IMR-90 (cell line): ENCODE results near the gene SLC27A3. TPM values are rescaled to one million over a fixed set of nuclear protein-coding genes. Genes with fewer than 3 reads are reported as not detected.

Source experiments
- ATAC-seq: fragments of 200-7000 bp; cut with Tn5 transposase; 2 replicates; pipeline ENCODE4 v1.9.1; 2020; ENCODE audit warnings: low read depth, mild to moderate bottlenecking, moderate library complexity
- BruUV-seq: library from RNA; stranded (reverse); fragments of 400-500 nt; replicated peaks from 2 replicates; lab custom pipeline; 2021; lab: Mats Ljungman, UMichigan
- CTCF ChIA-PET: fragments of 300-600 bp; formaldehyde crosslinking; extraction: SDS; loops from one replicate; lab custom pipeline; 2021; ENCODE audit warnings: antibody characterized with exemption; lab: Yijun Ruan, JAX
- POLR2A ChIA-PET: fragments of 300-600 bp; sonication (Branson Sonifier 250); formaldehyde crosslinking; loops from one replicate; lab custom pipeline; 2022; ENCODE audit warnings: antibody characterized with exemption; ENCODE audit not compliant: unreplicated experiment; lab: Charles Lee
- DNase-seq: peaks from one replicate; pipeline ENCODE4 v3.0.0; 2013
- H2AFZ ChIP-seq: replicated peaks from 2 replicates; pipeline ENCODE3; 2013; ENCODE audit warnings: low read length, mild to moderate bottlenecking; ENCODE audit not compliant: poor library complexity
- H2AK5ac ChIP-seq: 2 replicates; pipeline ENCODE4 v1.6.1; 2013; ENCODE audit warnings: low read depth, low read length, inconsistent platforms
- H2AK9ac ChIP-seq: replicated peaks from 2 replicates; pipeline ENCODE3; 2013; ENCODE audit warnings: mild to moderate bottlenecking, low read depth, low read length, moderate library complexity; ENCODE audit not compliant: poor library complexity
- H2BK120ac ChIP-seq: 2 replicates; pipeline ENCODE4 v1.6.1; 2013; ENCODE audit warnings: low read depth, low read length, inconsistent platforms
- H2BK15ac ChIP-seq: 3 replicates; pipeline ENCODE4 v1.6.1; 2013; ENCODE audit warnings: low read depth, low read length, inconsistent platforms
- H2BK20ac ChIP-seq: 2 replicates; pipeline ENCODE4 v1.6.1; 2013; ENCODE audit warnings: low read depth, mild to moderate bottlenecking, inconsistent platforms, low read length, moderate library complexity
- H2BK5ac ChIP-seq: 2 replicates; pipeline ENCODE4 v1.6.1; 2013; ENCODE audit warnings: mild to moderate bottlenecking, low read depth, low read length, inconsistent platforms; ENCODE audit not compliant: poor library complexity, severe bottlenecking
- H3K14ac ChIP-seq: replicated peaks from 2 replicates; pipeline ENCODE4 v1.6.1; 2013; ENCODE audit warnings: low read depth, low read length, inconsistent platforms
- H3K18ac ChIP-seq: 2 replicates; pipeline ENCODE4 v1.6.1; 2013; ENCODE audit warnings: low read depth, low read length, control low read depth
- H3K23ac ChIP-seq: 2 replicates; pipeline ENCODE4 v1.6.1; 2013; ENCODE audit warnings: low read depth, low read length, inconsistent platforms
- H3K27ac ChIP-seq: 2 replicates; pipeline ENCODE4 v1.5.1; 2013; ENCODE audit warnings: mild to moderate bottlenecking, control low read depth, low read length; ENCODE audit not compliant: insufficient read depth
- H3K27me3 ChIP-seq: 2 replicates; pipeline ENCODE4 v1.6.1; 2013; ENCODE audit warnings: low read length; ENCODE audit not compliant: control insufficient read depth, insufficient read depth
- H3K36me3 ChIP-seq: 2 replicates; pipeline ENCODE4 v1.6.1; 2013; ENCODE audit warnings: low read length, mixed read lengths; ENCODE audit not compliant: control insufficient read depth, insufficient read depth
- H3K4ac ChIP-seq: 2 replicates; pipeline ENCODE4 v1.6.1; 2013; ENCODE audit warnings: low read depth, low read length, inconsistent platforms
- H3K4me1 ChIP-seq: 2 replicates; pipeline ENCODE4 v1.6.1; 2013; ENCODE audit warnings: low read length, mixed read lengths; ENCODE audit not compliant: control insufficient read depth, insufficient read depth
- H3K4me2 ChIP-seq: 2 replicates; pipeline ENCODE4 v1.6.1; 2013; ENCODE audit warnings: low read depth, mild to moderate bottlenecking, control low read depth, low read length, moderate library complexity
- H3K4me3 ChIP-seq: 2 replicates; pipeline ENCODE4 v1.5.1; 2013; ENCODE audit warnings: low read depth, mild to moderate bottlenecking, control low read depth, low read length, moderate library complexity; ENCODE audit not compliant: insufficient read depth
- H3K56ac ChIP-seq: 2 replicates; pipeline ENCODE4 v1.6.1; 2013; ENCODE audit warnings: low read length, inconsistent platforms; ENCODE audit not compliant: insufficient read depth; ENCODE audit errors: extremely low read depth
- H3K79me1 ChIP-seq, 2 experiments: 2 replicates each; pipeline ENCODE4 v1.6.1; 2013; ENCODE audit warnings: low read length in 2 of 2, inconsistent platforms in 1 of 2, low read depth in 1 of 2
- H3K9ac ChIP-seq: 2 replicates; pipeline ENCODE4 v1.6.1; 2013; ENCODE audit warnings: low read depth, low read length, control low read depth
- H3K9me1 ChIP-seq: 2 replicates; pipeline ENCODE4 v1.6.1; 2013; ENCODE audit warnings: low read length, inconsistent platforms; ENCODE audit not compliant: insufficient read depth
- H3K9me3 ChIP-seq: 2 replicates; pipeline ENCODE4 v1.6.1; 2013; ENCODE audit warnings: low read length; ENCODE audit not compliant: control insufficient read depth, insufficient read depth
- H4K20me1 ChIP-seq: 2 replicates; pipeline ENCODE4 v1.6.1; 2013; ENCODE audit warnings: low read length, inconsistent platforms; ENCODE audit not compliant: insufficient read depth
- H4K5ac ChIP-seq: 2 replicates; pipeline ENCODE4 v1.6.1; 2013; ENCODE audit warnings: mild to moderate bottlenecking, low read depth, low read length, control low read depth
- H4K8ac ChIP-seq, 2 experiments: 2 replicates each; pipeline ENCODE4 v1.6.1; 2013; ENCODE audit warnings: low read depth in 2 of 2, low read length in 2 of 2, control low read depth in 1 of 2, inconsistent platforms in 1 of 2
- H4K91ac ChIP-seq: 2 replicates; pipeline ENCODE4 v1.6.1; 2013; ENCODE audit warnings: low read depth, low read length, inconsistent platforms; ENCODE audit not compliant: insufficient read depth
- BHLHE40 ChIP-seq: fragments of 150-350 bp; IDR thresholded peaks from 2 replicates; pipeline ENCODE4 v1.6.1; 2016; ENCODE audit warnings: mild to moderate bottlenecking, low read depth, low read length
- CEBPB ChIP-seq: IDR thresholded peaks from 2 replicates; pipeline ENCODE4 v1.6.1; 2012; ENCODE audit warnings: low read depth, low read length, improper control_type of control experiment
- CHD1 ChIP-seq: IDR thresholded peaks from 2 replicates; pipeline ENCODE4 v1.6.1; 2012; ENCODE audit warnings: low read depth, low read length, improper control_type of control experiment
- CTCF ChIP-seq: conservative IDR thresholded peaks from 2 replicates; pipeline ENCODE4 v1.5.1; 2012; ENCODE audit warnings: mild to moderate bottlenecking, low read depth, low read length, improper control_type of control experiment
- FOS ChIP-seq: fragments of 150-350 bp; IDR thresholded peaks from 2 replicates; pipeline ENCODE4 v1.6.1; 2016; ENCODE audit warnings: low read depth, low read length
- MAFK ChIP-seq: IDR thresholded peaks from 2 replicates; pipeline ENCODE4 v1.6.1; 2012; ENCODE audit warnings: low read depth, low read length, improper control_type of control experiment
- MAZ ChIP-seq: IDR thresholded peaks from 2 replicates; pipeline ENCODE4 v1.6.1; 2012; ENCODE audit warnings: low read depth, mild to moderate bottlenecking, low read length, improper control_type of control experiment, moderate library complexity, borderline replicate concordance
- MXI1 ChIP-seq: IDR thresholded peaks from 2 replicates; pipeline ENCODE4 v1.6.1; 2012; ENCODE audit warnings: low read depth, mild to moderate bottlenecking, low read length, moderate library complexity, borderline replicate concordance
- NFE2L2 ChIP-seq: fragments of 150-350 bp; IDR thresholded peaks from 2 replicates; pipeline ENCODE4 v1.6.1; 2016; ENCODE audit warnings: low read depth, mild to moderate bottlenecking, low read length
- POLR2A ChIP-seq: IDR thresholded peaks from 2 replicates; pipeline ENCODE4 v1.6.1; 2012; ENCODE audit warnings: mild to moderate bottlenecking, low read depth, low read length
- RAD21 ChIP-seq: IDR thresholded peaks from 2 replicates; pipeline ENCODE4 v1.6.1; 2012; ENCODE audit warnings: low read length, improper control_type of control experiment
- RCOR1 ChIP-seq: IDR thresholded peaks from 2 replicates; pipeline ENCODE4 v1.6.1; 2012; ENCODE audit warnings: mild to moderate bottlenecking, low read length, improper control_type of control experiment; ENCODE audit not compliant: insufficient replicate concordance
- RFX5 ChIP-seq: IDR thresholded peaks from 2 replicates; pipeline ENCODE4 v1.8.0; 2012; ENCODE audit warnings: low read depth, mild to moderate bottlenecking, low read length, moderate library complexity
- SMC3 ChIP-seq: fragments of 150-350 bp; IDR thresholded peaks from 2 replicates; pipeline ENCODE4 v1.6.1; 2016; ENCODE audit warnings: low read depth, mild to moderate bottlenecking, antibody characterized with exemption, low read length, moderate library complexity
- USF2 ChIP-seq: fragments of 150-350 bp; IDR thresholded peaks from 2 replicates; pipeline ENCODE4 v1.6.1; 2017; ENCODE audit warnings: mild to moderate bottlenecking, antibody characterized with exemption, low read length, low read depth
- WGBS, 2 experiments: methylation state at CpG; one replicate each; pipeline versions ENCODE4 v1.1.5 to v1.1.7; 2013; ENCODE audit warnings: missing lambda C conversion rate in 2 of 2; ENCODE audit not compliant: insufficient read length in 1 of 2; ENCODE audit errors: extremely low coverage in 2 of 2; 5-methylcytosine and 5-hydroxymethylcytosine counted together
- dilution Hi-C: fragments of 300-500 bp; cut with HindIII; formaldehyde crosslinking; loops from one replicate; pipeline ENCODE4 v1.14.3; 2018; ENCODE audit warnings: low sequenced_read_pairs; ENCODE audit not compliant: unreplicated experiment
- in situ Hi-C: fragments of 300-500 bp; cut with MboI; formaldehyde crosslinking; loops from 3 replicates; pipeline ENCODE4 v1.14.3; 2019; ENCODE audit warnings: low sequenced_read_pairs, inconsistent platforms, mixed read lengths
- intact Hi-C: fragments of 100-400 bp; cut with micrococcal nuclease; formaldehyde crosslinking; loops from 2 replicates; pipeline ENCODE4 v1.10.0; 2022
- polyA plus RNA-seq, 3 experiments: library from polyadenylated mRNA; depleted of rRNA; stranded (reverse); fragments of >200 nt; gene quantifications; 2 replicates each; pipeline ENCODE4 v1.2.3, GENCODE V29; 2012; ENCODE audit warnings: low replicate concordance in 1 of 3
- total RNA-seq: library from RNA; depleted of rRNA; stranded (reverse); fragments of >200 nt; gene quantifications from 2 replicates; pipeline ENCODE4 v1.2.3, GENCODE V29; 2012
- TF ChIP-seq, protein P1 (sequence below): fragments of 150-350 bp; IDR thresholded peaks from 2 replicates; pipeline ENCODE4 v1.6.1; 2016; ENCODE audit warnings: low read depth, mild to moderate bottlenecking, low read length, moderate library complexity, borderline replicate concordance

The SLC27A3 gene
- total and polyA plus RNA-seq, 2 of the 4 experiments (the other 2 are of a cell fraction) = 3.2 to 9.3 TPM

DNA sequence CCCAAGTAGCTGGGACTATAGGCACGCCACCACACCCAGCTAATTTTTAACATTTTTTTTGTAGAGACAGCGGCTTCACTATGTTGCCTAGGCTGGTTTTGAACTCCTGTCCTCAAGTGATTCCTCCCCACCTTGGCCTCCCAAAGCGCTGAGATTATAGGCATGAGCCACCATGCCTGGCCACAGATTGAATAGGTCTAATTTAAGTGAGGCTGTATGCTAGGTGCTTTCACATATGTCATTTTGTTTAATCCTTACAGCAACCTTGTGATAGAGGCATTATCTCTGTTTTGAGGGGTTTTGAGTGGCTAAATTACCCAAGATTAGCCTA lies 40.2 kb upstream of the SLC27A3 start:
- DNase-seq = no peak
- no peaks in the 10 kb centered on the region for H3K9me3 ChIP-seq
- no peak overlapping the region for H3K23ac ChIP-seq
- H4K20me1 ChIP-seq = no peaks in the 10 kb centered on the region
- H3K18ac ChIP-seq = no peak overlapping the region
- peaks cover 8 to 31% of the 10 kb centered on the region in 2 experiments; a peak in 2 of 4 replicates for H3K79me1 ChIP-seq
- H3K4me3 ChIP-seq = no peak overlapping the region
- H3K14ac ChIP-seq = no peak overlapping the region
- 0 out of 2 replicates have a peak, but pooled peaks cover 2% of the 10 kb centered on the region for H3K36me3 ChIP-seq
- dilution Hi-C loops (no loop called here), in situ Hi-C loops (no loop called here), intact Hi-C loops (no loop called here)
- H3K27me3 ChIP-seq = no peaks in the 10 kb centered on the region
- no peak overlapping the region for H2AK5ac ChIP-seq
- CTCF ChIA-PET = interaction anchor here (1.8 kb wide), 1 partner anchor 57 kb away, joined by 4 read pairs; the partner anchor contains the start of gene NPR1
- H3K9me1 ChIP-seq = no peaks in the 10 kb centered on the region; the same call in 1 of the 2 replicates
- H3K9ac ChIP-seq = no peak overlapping the region
- no peak overlapping the region for H3K4ac ChIP-seq
- WGBS, 2 experiments = no CpG with 5 or more reads among the region's 3 CpGs
- POLR2A ChIA-PET = no interaction called here
- H4K5ac ChIP-seq = no peak overlapping the region
- H4K91ac ChIP-seq = no peak overlapping the region
- no peak overlapping the region for H2AFZ ChIP-seq
- H2BK20ac ChIP-seq = no peak overlapping the region
- TF ChIP-seq CEBPB = no peak
- TF ChIP-seq MAFK = no peak
- TF ChIP-seq FOS = no peak
- no peak for TF ChIP-seq MXI1
- no peak for TF ChIP-seq POLR2A
- no peak for TF ChIP-seq RFX5
- TF ChIP-seq SMC3 = no peak
- TF ChIP-seq, protein P1, sequence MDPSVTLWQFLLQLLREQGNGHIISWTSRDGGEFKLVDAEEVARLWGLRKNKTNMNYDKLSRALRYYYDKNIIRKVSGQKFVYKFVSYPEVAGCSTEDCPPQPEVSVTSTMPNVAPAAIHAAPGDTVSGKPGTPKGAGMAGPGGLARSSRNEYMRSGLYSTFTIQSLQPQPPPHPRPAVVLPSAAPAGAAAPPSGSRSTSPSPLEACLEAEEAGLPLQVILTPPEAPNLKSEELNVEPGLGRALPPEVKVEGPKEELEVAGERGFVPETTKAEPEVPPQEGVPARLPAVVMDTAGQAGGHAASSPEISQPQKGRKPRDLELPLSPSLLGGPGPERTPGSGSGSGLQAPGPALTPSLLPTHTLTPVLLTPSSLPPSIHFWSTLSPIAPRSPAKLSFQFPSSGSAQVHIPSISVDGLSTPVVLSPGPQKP = no peak
- no peak for TF ChIP-seq NFE2L2
- TF ChIP-seq MAZ = no peak
- TF ChIP-seq BHLHE40 = no peak
- TF ChIP-seq CHD1 = no peak
- TF ChIP-seq USF2 = no peak
- TF ChIP-seq RCOR1 = no peak
- no peak for TF ChIP-seq RAD21
- TF ChIP-seq CTCF = no peak
- H4K8ac ChIP-seq = no peak overlapping the region
- H2BK5ac ChIP-seq = no peak overlapping the region
- no peak for ATAC-seq
- H3K27ac ChIP-seq = no peak overlapping the region
- H2BK15ac ChIP-seq = no peak overlapping the region
- no peak overlapping the region for H2AK9ac ChIP-seq
- H2BK120ac ChIP-seq = no peak overlapping the region
- H3K4me1 ChIP-seq = no peaks in the 10 kb centered on the region; the same call in 1 of the 2 replicates
- no TSS peak for BruUV-seq
- H3K56ac ChIP-seq = no peak overlapping the region
- H3K4me2 ChIP-seq = no peak overlapping the region
